ENCODE data around the gene ZNF593OS. TPM values are rescaled to one million over a fixed set of nuclear protein-coding genes. Genes with fewer than 3 reads are reported as not detected.

Gene ZNF593OS
- total RNA-seq (2022; extraction: Qiagen RNA extraction): 0.10 to 0.70 TPM in 2 of 5 replicates, not detected in the others

DNA sequence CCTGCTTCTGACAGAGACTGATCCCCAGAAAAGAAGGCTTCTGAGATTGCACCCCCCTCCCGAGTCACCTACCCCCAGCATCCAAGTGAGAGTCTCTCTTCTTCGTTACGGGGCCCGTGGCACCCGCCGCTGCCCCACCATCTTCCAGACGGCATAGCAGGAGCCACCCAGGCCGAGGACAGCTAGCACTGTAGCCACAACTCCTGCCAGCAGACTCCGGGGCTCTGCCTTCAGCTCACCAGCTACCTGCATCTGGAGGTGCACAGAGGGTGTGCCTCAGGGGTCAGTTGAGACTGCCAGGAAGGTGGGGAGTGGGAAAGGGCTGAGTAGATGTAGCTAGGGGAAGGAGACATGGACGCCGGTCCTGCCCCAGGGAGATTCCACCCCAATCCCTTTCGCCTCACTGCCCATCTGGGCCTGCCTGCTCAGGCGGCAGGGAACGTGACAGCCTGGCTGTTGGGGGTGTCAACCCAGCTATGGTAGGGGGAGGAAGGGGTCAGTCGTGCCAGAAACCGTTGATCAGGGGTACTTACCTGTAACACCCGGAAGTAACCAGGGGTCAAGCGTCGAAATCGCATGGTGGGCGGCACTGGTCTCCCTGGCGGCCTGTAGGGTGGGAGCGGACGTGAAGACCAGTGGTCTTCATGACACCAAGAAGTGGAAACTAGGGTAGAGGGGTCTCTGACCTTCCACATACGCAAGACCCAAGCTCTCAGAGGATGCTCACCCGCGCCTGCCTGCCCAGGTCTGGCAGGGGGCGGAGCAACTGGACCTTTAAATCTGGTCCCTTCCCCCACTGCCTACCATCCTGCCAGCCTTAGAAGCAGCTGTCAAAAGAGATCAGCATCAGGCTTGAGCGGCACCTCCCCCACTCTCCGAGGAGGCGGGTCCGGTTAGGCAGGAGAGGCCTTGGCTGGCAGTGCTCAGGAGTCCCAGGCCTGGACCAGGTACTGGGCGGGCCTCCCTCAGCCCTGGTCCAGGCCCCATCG lies at the start of gene ZNF593OS:
Gene ZNF593OS, minus strand, starts transcription at position 749 of the 989 bp plus-strand sequence. Its CDS starts 171 bp downstream, at position 578.

DNA sequence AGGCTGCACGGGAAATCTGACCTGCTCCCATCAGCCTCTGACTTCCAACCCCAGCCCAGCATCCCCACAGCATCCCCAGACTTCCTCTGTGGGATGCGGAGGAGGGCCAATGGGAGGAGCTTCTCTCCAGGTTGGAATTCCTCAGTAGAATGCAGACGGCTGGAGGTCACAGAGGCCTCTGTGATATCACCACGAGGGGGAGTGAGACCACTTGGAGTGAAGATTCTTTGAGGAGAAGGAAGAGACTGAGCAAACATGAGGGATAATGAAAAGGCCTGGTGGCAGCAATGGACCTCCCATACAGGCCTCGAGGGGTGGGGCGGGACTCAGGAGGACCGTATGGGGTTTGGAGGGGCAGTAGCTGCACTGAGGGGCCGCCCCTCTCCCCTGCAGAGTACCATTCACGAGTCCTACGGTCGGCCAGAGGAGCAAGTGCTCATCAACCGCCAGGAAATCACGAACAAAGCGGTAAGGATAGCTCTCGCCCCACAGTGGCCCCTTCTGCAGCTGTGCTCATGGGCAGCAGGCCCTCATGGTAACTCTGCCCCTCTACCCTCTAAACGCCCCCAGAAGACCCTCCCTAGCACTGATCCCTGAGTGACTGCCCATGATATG lies 18.8 kb upstream of the ZNF593OS start, which contains the start of gene CATSPER4:
Gene CATSPER4, plus strand, starts transcription at position 230 of the 615 bp plus-strand sequence. Its CDS starts 26 bp downstream, at position 256.

DNA sequence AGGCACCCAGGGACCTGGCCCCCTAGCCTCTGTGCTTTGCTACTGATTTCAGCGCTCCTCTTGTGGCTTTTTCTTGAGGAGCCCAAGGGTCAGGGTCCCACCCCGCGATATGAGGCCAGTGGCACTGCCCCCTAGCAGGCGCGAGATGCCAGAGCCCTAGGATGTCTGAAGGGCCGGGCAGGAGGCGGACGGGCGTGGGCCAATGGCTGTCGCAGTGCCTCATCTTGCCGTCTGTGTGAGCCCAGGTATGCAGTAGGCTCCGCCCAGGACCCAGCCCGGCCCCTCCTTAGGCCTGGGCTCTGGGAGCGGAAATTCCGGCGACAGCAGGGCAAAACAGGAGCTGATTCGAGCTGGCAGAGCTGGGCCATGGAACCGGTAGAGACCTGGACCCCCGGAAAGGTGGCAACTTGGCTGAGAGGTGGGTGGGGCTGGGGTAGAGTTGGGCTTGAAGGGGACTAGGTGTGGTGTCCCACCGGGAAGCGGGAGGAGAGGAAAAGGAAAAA lies 5.6 kb upstream of the ZNF593OS start, which contains the start of gene CNKSR1:
Gene CNKSR1, plus strand, starts transcription at position 310 of the 503 bp plus-strand sequence. Its CDS starts 57 bp downstream, at position 367.

DNA sequence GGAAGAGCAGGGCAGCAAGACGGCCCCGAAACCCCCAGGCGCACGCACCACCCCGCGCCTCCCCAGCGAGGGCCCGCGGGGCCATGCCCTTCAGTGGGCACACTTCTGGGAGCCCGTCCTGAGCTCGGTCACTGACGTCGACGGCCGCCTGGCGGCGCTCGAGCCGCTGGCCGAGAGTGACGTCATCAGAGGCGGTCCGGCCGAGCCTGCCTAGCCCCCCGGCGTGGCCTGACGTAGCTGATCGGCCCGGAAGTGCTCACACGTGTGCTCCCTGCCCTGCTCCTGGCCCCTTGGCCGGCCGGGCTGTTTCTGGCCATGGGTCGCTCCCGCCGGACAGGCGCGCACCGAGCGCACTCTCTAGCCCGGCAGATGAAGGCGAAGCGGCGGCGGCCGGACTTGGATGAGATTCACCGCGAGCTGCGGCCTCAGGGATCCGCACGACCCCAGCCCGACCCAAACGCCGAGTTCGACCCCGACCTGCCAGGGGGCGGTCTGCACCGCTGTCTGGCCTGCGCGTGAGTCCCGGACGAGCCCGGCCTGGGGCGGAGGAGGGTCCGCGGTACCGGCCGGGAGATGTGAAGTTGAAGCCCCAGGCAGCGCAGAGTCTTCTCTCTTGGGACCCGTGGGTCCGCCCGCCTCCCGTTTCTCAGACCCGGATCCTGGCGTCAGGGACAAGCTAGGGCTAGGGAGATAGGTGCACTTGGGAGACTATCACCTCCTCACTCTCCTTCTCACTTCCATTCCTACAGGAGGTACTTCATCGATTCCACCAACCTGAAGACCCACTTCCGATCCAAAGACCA lies 1.8 kb downstream of the ZNF593OS start, which contains the start of gene ZNF593:
Gene ZNF593, plus strand, starts transcription at position 240 of the 803 bp plus-strand sequence. Its CDS starts 76 bp downstream, at position 316.

DNA sequence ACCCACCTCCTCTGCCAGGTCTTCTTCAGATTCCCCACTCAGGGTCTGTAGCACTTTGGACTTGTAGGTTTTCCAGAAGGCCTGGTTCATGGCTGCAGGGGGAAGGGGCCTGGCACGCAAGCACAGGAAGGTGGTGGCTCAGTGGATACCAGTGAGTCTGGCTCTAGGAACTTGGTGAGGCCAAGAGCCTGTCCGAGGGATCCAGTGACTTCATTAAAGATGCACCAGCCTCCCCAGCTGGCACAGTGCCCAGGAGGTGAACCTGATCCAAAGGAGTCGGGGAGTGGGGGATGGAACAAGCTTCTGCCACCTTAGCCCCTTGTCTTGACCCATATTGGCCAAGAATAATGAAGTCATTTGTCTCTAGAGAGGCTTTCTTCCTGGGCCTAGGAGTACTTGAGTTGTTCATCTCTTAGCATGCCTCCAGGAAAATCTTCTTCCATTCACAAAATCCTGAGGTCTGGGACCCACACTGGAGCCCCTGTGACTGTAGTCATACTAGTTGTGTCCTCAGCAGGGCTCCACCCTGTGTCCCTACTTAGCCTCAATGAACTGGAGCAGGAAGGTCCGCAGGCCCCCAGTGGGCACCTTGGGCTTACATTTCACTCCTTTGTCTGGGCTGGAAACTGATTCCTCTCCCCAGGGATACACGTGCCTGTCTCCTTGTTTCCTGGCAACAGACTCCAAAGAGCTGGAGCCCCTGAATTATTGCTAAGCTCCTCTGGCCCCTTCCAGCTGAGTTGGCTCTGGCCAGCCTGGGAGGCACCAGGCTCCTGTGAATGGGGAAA lies 3.0 kb downstream of the ZNF593OS start, which contains the start of gene C1orf232:
Gene C1orf232, minus strand, starts transcription at position 554 of the 788 bp plus-strand sequence. Its CDS starts 464 bp downstream, at position 90.

DNA sequence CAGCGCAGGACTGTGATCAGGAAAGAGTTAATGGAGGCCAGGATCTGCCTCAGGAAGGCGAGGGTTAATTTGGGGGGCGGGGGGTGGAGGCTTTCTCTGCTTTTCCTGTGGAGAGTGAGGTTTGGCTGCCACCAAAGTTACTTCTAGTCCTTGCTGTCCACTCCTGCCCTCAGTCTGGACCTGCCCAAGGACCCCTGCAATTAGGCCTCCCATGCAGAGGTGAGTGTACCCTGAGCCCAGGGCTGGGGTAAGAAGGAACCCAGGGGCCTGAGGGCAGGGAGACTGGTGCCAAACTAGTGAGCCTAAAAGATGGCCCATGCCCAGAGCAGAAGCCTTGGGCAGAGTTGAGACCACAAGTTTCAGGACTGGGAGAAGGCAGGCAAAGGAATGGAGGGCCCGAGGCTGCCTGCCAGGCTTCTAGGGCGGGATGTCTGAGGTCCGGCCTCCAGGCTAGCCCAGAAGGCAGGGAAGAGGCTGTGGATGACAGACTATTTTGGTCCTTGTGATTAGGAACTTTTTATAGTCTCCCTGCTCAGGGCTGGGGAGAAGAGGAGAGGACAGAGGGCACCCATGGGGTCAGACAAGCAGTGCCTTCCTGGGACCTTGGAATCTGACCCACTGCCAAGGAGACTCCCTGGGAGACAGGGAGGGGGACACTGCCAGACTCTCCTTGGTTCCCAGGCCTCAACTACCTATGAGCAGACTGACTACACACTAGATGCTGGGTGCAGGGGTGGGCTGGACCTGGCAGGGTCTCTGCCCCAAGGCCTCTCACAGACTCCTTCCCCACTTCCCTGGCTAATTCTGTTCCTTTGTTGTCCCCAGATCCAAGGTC lies 12.5 kb downstream of the ZNF593OS start, which contains the start of gene FAM110D:
Gene FAM110D, plus strand, starts transcription at position 172 of the 835 bp plus-strand sequence. CDS start 2,213 bp downstream, outside the sequence.

Other genes starting within 250 kb of the ZNF593OS start
- gene PAFAH2, start 173.8 kb downstream of the ZNF593OS start, total RNA-seq (2022; extraction: Qiagen RNA extraction): 6.8 to 8.4 TPM (median 8.0 TPM) in 5 replicates
- gene EXTL1, start 150.1 kb downstream of the ZNF593OS start, total RNA-seq (2022; extraction: Qiagen RNA extraction): 0.05 TPM in 1 of 5 replicates, not detected in the others
- gene SLC30A2, start 125.7 kb downstream of the ZNF593OS start, total RNA-seq (2022; extraction: Qiagen RNA extraction): 0.27 to 0.55 TPM (median 0.36 TPM) in 5 replicates
- gene TRIM63, start 104.2 kb downstream of the ZNF593OS start, total RNA-seq (2022; extraction: Qiagen RNA extraction): 1.7 to 2.8 TPM (median 2.2 TPM) in 5 replicates
- 1.9 to 2.4 TPM (median 2.0 TPM) in 5 replicates for gene PDIK1L, start 60.0 kb downstream of the ZNF593OS start, total RNA-seq (2022; extraction: Qiagen RNA extraction)
- gene FAM110D, start 12.8 kb downstream of the ZNF593OS start, total RNA-seq (2022; extraction: Qiagen RNA extraction): 0.04 TPM in 2 of 5 replicates, not detected in the others
- not detected in 5 replicates for gene C1orf232, start 2.9 kb downstream of the ZNF593OS start, total RNA-seq (2022; extraction: Qiagen RNA extraction)
- 46.6 to 63.3 TPM (median 55.0 TPM) in 5 replicates for gene ZNF593, start 1.9 kb downstream of the ZNF593OS start, total RNA-seq (2022; extraction: Qiagen RNA extraction)
- 0.17 to 0.57 TPM (median 0.31 TPM) in 4 of 5 replicates, not detected in the other for gene CNKSR1, start 5.7 kb upstream of the ZNF593OS start, total RNA-seq (2022; extraction: Qiagen RNA extraction)
- not detected in 5 replicates for gene CATSPER4, start 18.8 kb upstream of the ZNF593OS start, total RNA-seq (2022; extraction: Qiagen RNA extraction)
- 10.7 to 12.9 TPM (median 12.3 TPM) in 5 replicates for gene CEP85, start 62.4 kb upstream of the ZNF593OS start, total RNA-seq (2022; extraction: Qiagen RNA extraction)
- 113 to 153 TPM (median 142 TPM) in 5 replicates for gene SH3BGRL3, start 108.3 kb upstream of the ZNF593OS start, total RNA-seq (2022; extraction: Qiagen RNA extraction)
- 9.7 to 14.8 TPM (median 13.5 TPM) in 5 replicates for gene UBXN11, start 134.8 kb upstream of the ZNF593OS start, total RNA-seq (2022; extraction: Qiagen RNA extraction)
- 0.38 TPM in 1 of 5 replicates, not detected in the others for gene CD52, start 146.1 kb upstream of the ZNF593OS start, total RNA-seq (2022; extraction: Qiagen RNA extraction)
- 1.1 to 2.1 TPM (median 1.5 TPM) in 5 replicates for gene CRYBG2, start 182.3 kb upstream of the ZNF593OS start, total RNA-seq (2022; extraction: Qiagen RNA extraction)
- not detected in 5 replicates for gene ZNF683, start 200.9 kb upstream of the ZNF593OS start, total RNA-seq (2022; extraction: Qiagen RNA extraction)
- not detected in 5 replicates for gene LIN28A, start 239.0 kb upstream of the ZNF593OS start, total RNA-seq (2022; extraction: Qiagen RNA extraction)

Measured in A549 treated with dexamethasone at 1 μM for 4 hours (cell line).